MCF 10A (cell line): ENCODE results near the gene DHPS. TPM values are rescaled to one million over a fixed set of nuclear protein-coding genes. Genes with fewer than 3 reads are reported as not detected.
A peak's percentile ranks its signal among the peaks of the same experiment; 100 is the strongest.

ENCODE experiments used
- BruUV-seq: library from RNA; stranded (reverse); fragments of 400-500 nt; replicated peaks from 2 replicates; lab custom pipeline; 2021; lab: Mats Ljungman, UMichigan
- CTCF ChIA-PET: fragments of 300-600 bp; sonication (Branson Sonifier 250); formaldehyde crosslinking; extraction: SDS; loops from one replicate; lab custom pipeline; 2021; ENCODE audit warnings: antibody characterized with exemption, inconsistent platforms; lab: Yijun Ruan, JAX
- POLR2A ChIA-PET: fragments of 300-600, 350-650 bp; sonication (Branson Sonifier 250); formaldehyde crosslinking; extraction: SDS; loops from one replicate; lab custom pipeline; 2020; ENCODE audit warnings: antibody characterized with exemption, inconsistent platforms; lab: Yijun Ruan, JAX
- DNase-seq: peaks from one replicate; pipeline ENCODE4 v3.0.0-alpha.2; 2018; ENCODE audit not compliant: unreplicated experiment
- H3K27ac Mint-ChIP-seq: one replicate; pipeline ENCODE4 v1.8.0; 2022; ENCODE audit warnings: mild to moderate bottlenecking, low read depth, mixed read lengths; ENCODE audit not compliant: unreplicated experiment
- H3K27me3 Mint-ChIP-seq: one replicate; pipeline ENCODE4 v1.8.0; 2022; ENCODE audit warnings: mixed read lengths; ENCODE audit not compliant: insufficient read depth, unreplicated experiment
- H3K36me3 Mint-ChIP-seq: one replicate; pipeline ENCODE4 v1.8.0; 2022; ENCODE audit warnings: mild to moderate bottlenecking, moderate library complexity, mixed read lengths; ENCODE audit not compliant: insufficient read depth, unreplicated experiment
- H3K4me1 Mint-ChIP-seq: one replicate; pipeline ENCODE4 v1.8.0; 2022; ENCODE audit warnings: mixed read lengths; ENCODE audit not compliant: insufficient read depth, unreplicated experiment
- H3K4me3 Mint-ChIP-seq: one replicate; pipeline ENCODE4 v1.8.0; 2022; ENCODE audit warnings: mild to moderate bottlenecking, moderate library complexity, mixed read lengths; ENCODE audit not compliant: unreplicated experiment
- H3K9me3 Mint-ChIP-seq: one replicate; pipeline ENCODE4 v1.8.0; 2022; ENCODE audit warnings: mixed read lengths; ENCODE audit not compliant: unreplicated experiment
- CTCF ChIP-seq: fragments of 200-600 bp; IDR thresholded peaks from one replicate; pipeline ENCODE4 v1.8.0; 2022; ENCODE audit warnings: antibody characterized with exemption, mild to moderate bottlenecking; ENCODE audit not compliant: unreplicated experiment
- intact Hi-C: fragments of 100-400 bp; cut with micrococcal nuclease; formaldehyde crosslinking; loops from 2 replicates; pipeline ENCODE4 v1.14.1; 2022
- total RNA-seq: library from RNA; stranded (reverse); gene quantifications from 2 replicates; pipeline ENCODE4 v1.2.3, GENCODE V29; 2022

The DHPS gene
- total RNA-seq, 1 experiment from 2014 or later, result 74.2 TPM

- CTCF ChIA-PET, result interaction anchor here (0.6 to 1.7 kb wide), 9 partner anchors 10 to 811 kb away, joined by 3 to 11 read pairs (median 4); partner anchors contain the start of genes MAN2B1 and WDR83
- POLR2A ChIA-PET, result interaction anchor here (0.8 kb wide), 1 partner anchor 10 kb away, joined by 3 read pairs; the partner anchor contains the start of gene MAN2B1
- Mint-ChIP-seq H3K4me1 (peaks cover 3% of the 10 kb centered on the region), H3K36me3 (peaks cover 86% of the 10 kb centered on the region), H3K27me3 (no peaks in the 10 kb centered on the region), H3K9me3 (no peaks in the 10 kb centered on the region), H3K4me3 (no peak overlapping the region), H3K27ac (no peak overlapping the region)
- intact Hi-C loops, result loop anchor here (1.0 to 2.0 kb wide), 2 partner anchors 120 to 171 kb away; no protein-coding TSS in a partner anchor
- no peak for TF ChIP-seq CTCF
- DNase-seq, result no peak
- BruUV-seq, result no TSS peak
Measured at GRCh38 chr19:12675940-12676339, 5.7 kb downstream of the DHPS start.

GRCh38 chr19:12675399-12675798, 6.3 kb downstream of the DHPS start:
- ChIA-PET CTCF (interaction anchor here (0.6 to 1.0 kb wide), 3 partner anchors 166 to 1804 kb away, joined by 3 to 4 read pairs (median 4); partner anchors contain the start of gene CARM1), POLR2A (no interaction called here)
- no peaks in the 10 kb centered on the region for H3K4me1 Mint-ChIP-seq
- H3K4me3 Mint-ChIP-seq, result no peak overlapping the region
- peaks cover 85% of the 10 kb centered on the region for H3K36me3 Mint-ChIP-seq
- DNase-seq, result no peak
- TF ChIP-seq CTCF, result no peak
- intact Hi-C loops, result no loop called here
- no peaks in the 10 kb centered on the region for H3K9me3 Mint-ChIP-seq
- no TSS peak for BruUV-seq
- no peak overlapping the region for H3K27ac Mint-ChIP-seq
- H3K27me3 Mint-ChIP-seq, result no peaks in the 10 kb centered on the region

- CTCF ChIA-PET, result interaction anchor here (0.7 to 2.8 kb wide), 11 partner anchors 8 to 108 kb away, joined by 3 to 20 read pairs (median 3); partner anchors contain the start of genes DHPS and TNPO2
- no peak for DNase-seq
- no peaks in the 10 kb centered on the region for H3K9me3 Mint-ChIP-seq
- no peaks in the 10 kb centered on the region for H3K4me1 Mint-ChIP-seq
- POLR2A ChIA-PET, result interaction anchor here (1.2 to 1.6 kb wide), 3 partner anchors 9 to 859 kb away, joined by 3 to 5 read pairs (median 4); partner anchors contain the start of genes DHPS and FBXW9
- BruUV-seq, result no TSS peak
- no peak overlapping the region for H3K4me3 Mint-ChIP-seq
- intact Hi-C loops, result loop anchor here (1.0 kb wide), 1 partner anchor 108 kb away; no protein-coding TSS in a partner anchor
- no peaks in the 10 kb centered on the region for H3K27me3 Mint-ChIP-seq
- no peak overlapping the region for H3K27ac Mint-ChIP-seq
- H3K36me3 Mint-ChIP-seq, result peaks cover 78% of the 10 kb centered on the region
- TF ChIP-seq CTCF, result no peak
Measured at GRCh38 chr19:12672744-12673143, 8.9 kb downstream of the DHPS start.

- intact Hi-C loops, result no loop called here
- Mint-ChIP-seq H3K27me3 (no peaks in the 10 kb centered on the region), H3K4me3 (peak overlapping the region; percentile 92), H3K36me3 (peaks cover 60% of the 10 kb centered on the region), H3K4me1 (peaks cover 7% of the 10 kb centered on the region), H3K9me3 (no peaks in the 10 kb centered on the region), H3K27ac (peak overlapping the region; percentile 100)
- no peak for DNase-seq
- TF ChIP-seq CTCF, result no peak
- ChIA-PET POLR2A (interaction anchor here (0.6 to 3.2 kb wide), 14 partner anchors 10 to 1031 kb away, joined by 3 to 40 read pairs (median 3); partner anchors contain the start of genes DHPS, FBXW9, TNPO2 and ZNF490), CTCF (interaction anchor here (0.6 to 2.8 kb wide), 4 partner anchors 10 to 1785 kb away, joined by 3 to 20 read pairs (median 8); partner anchors contain the start of gene DHPS)
- BruUV-seq, result no TSS peak
Measured at GRCh38 chr19:12670159-12670928, 11.3 kb downstream of the DHPS start.
